Endothelial cell of umbilical vein (primary cell): ENCODE results near the gene SLC66A2. TPM values are rescaled to one million over a fixed set of nuclear protein-coding genes. Genes with fewer than 3 reads are reported as not detected.

ENCODE experiments used
- BruUV-seq: library from RNA; stranded (reverse); fragments of 400-500 nt; replicated peaks from 2 replicates; lab custom pipeline; 2021; lab: Mats Ljungman, UMichigan
- CTCF ChIA-PET: fragments of 300-600, 350-600 bp; sonication (Branson Sonifier 250); formaldehyde crosslinking; loops from one replicate; lab custom pipeline; 2021; ENCODE audit warnings: antibody characterized with exemption, inconsistent platforms; lab: Charles Lee
- POLR2A ChIA-PET: fragments of 300-600, 350-600 bp; sonication (Branson Sonifier 250); formaldehyde crosslinking; loops from one replicate; lab custom pipeline; 2021; ENCODE audit warnings: antibody characterized with exemption, inconsistent platforms; lab: Charles Lee
- DNase-seq: peaks from one replicate; pipeline ENCODE4 v3.0.0-alpha.2; 2011; ENCODE audit warnings: low read depth, low spot score
- FAIRE-seq: peaks from 2 replicates; lab custom pipeline; 2011; peaks lifted over from hg19 to GRCh38; lab: Jason Lieb, UNC
- H2AFZ ChIP-seq: 2 replicates; pipeline ENCODE4 v1.6.0; 2012; ENCODE audit warnings: low read depth, low read length, control low read depth, inconsistent platforms
- H3K27ac ChIP-seq: 2 replicates; pipeline ENCODE4 v1.5.1; 2011; ENCODE audit warnings: low read depth, mild to moderate bottlenecking, control low read depth, low read length, moderate library complexity; ENCODE audit not compliant: insufficient read depth
- H3K27me3 ChIP-seq, 2 experiments: 2 replicates each; pipeline versions ENCODE4 v1.6.0 to v1.6.1; 2011; ENCODE audit warnings: low read length in 2 of 2, mixed read lengths in 1 of 2; ENCODE audit not compliant: control insufficient read depth in 2 of 2, insufficient read depth in 2 of 2
- H3K36me3 ChIP-seq, 2 experiments: 2 replicates in 1 of 2; 3 replicates in 1 of 2; pipeline ENCODE4 v1.5.1; 2011; ENCODE audit warnings: low read length in 2 of 2, mild to moderate bottlenecking in 1 of 2, moderate library complexity in 1 of 2; ENCODE audit not compliant: control insufficient read depth in 2 of 2, insufficient read depth in 2 of 2; ENCODE audit errors: extremely low read depth in 1 of 2
- H3K4me1 ChIP-seq: 3 replicates; pipeline ENCODE4 v1.5.1; 2011; ENCODE audit warnings: mild to moderate bottlenecking, low read length; ENCODE audit not compliant: control insufficient read depth, insufficient read depth; ENCODE audit errors: extremely low read depth
- H3K4me2 ChIP-seq: 2 replicates; pipeline ENCODE4 v1.6.1; 2011; ENCODE audit warnings: low read length, control low read depth, mixed read lengths; ENCODE audit not compliant: insufficient read depth
- H3K4me3 ChIP-seq, 3 experiments: fragments of 200-600 bp in 1 of 3; sonication (generic), shearing (Covaris generic) in 1 of 3; replicated peaks in 1 of 3; 2 replicates each; pipeline ENCODE4 v1.5.1; 2011 to 2016; ENCODE audit warnings: control low read depth in 3 of 3, low read length in 3 of 3, mild to moderate bottlenecking in 2 of 3, inconsistent platforms in 1 of 3, low read depth in 1 of 3, moderate library complexity in 1 of 3; ENCODE audit not compliant: insufficient read depth in 1 of 3
- H3K79me2 ChIP-seq: 2 replicates; pipeline ENCODE4 v1.6.0; 2012; ENCODE audit warnings: low read length, inconsistent platforms; ENCODE audit not compliant: control insufficient read depth, insufficient read depth
- H3K9ac ChIP-seq: replicated peaks from 2 replicates; pipeline ENCODE3; 2011; ENCODE audit warnings: low read length, control low read depth; ENCODE audit not compliant: insufficient read depth; ENCODE audit errors: extremely low read depth
- H3K9me1 ChIP-seq: replicated peaks from 3 replicates; pipeline ENCODE4 v1.6.0; 2011; ENCODE audit warnings: mild to moderate bottlenecking, low read length; ENCODE audit not compliant: control insufficient read depth, insufficient read depth; ENCODE audit errors: extremely low read depth
- H3K9me3 ChIP-seq: replicated peaks from 2 replicates; pipeline ENCODE4 v1.5.1; 2012; ENCODE audit warnings: low read length, inconsistent platforms; ENCODE audit not compliant: control insufficient read depth, insufficient read depth
- H4K20me1 ChIP-seq: replicated peaks from 2 replicates; pipeline ENCODE3; 2011; ENCODE audit warnings: mild to moderate bottlenecking, low read length; ENCODE audit not compliant: control insufficient read depth, insufficient read depth; ENCODE audit errors: extremely low read depth
- EZH2 ChIP-seq: IDR thresholded peaks from 2 replicates; pipeline ENCODE4 v1.6.1; 2012; ENCODE audit warnings: borderline replicate concordance, low read depth, mild to moderate bottlenecking, moderate library complexity, low read length, inconsistent platforms; ENCODE audit not compliant: severe bottlenecking
- FOS ChIP-seq: IDR thresholded peaks from 2 replicates; pipeline ENCODE4 v1.6.1; 2011; ENCODE audit warnings: mild to moderate bottlenecking, low read length, moderate library complexity, borderline replicate concordance; ENCODE audit not compliant: insufficient read depth
- GATA2 ChIP-seq: IDR thresholded peaks from 2 replicates; pipeline ENCODE4 v1.7.0; 2011; ENCODE audit warnings: low read depth, mild to moderate bottlenecking, moderate library complexity, mixed read lengths, low read length; ENCODE audit not compliant: insufficient read length, insufficient read depth
- JUN ChIP-seq: IDR thresholded peaks from 2 replicates; pipeline ENCODE4 v1.6.1; 2011; ENCODE audit warnings: borderline replicate concordance, low read depth; ENCODE audit not compliant: insufficient read length, insufficient read depth
- MYC ChIP-seq: IDR thresholded peaks from one replicate; pipeline ENCODE4 v1.6.1; 2011; ENCODE audit warnings: mild to moderate bottlenecking, low read depth, low read length
- POLR2A ChIP-seq: IDR thresholded peaks from 2 replicates; pipeline ENCODE4 v1.6.1; 2012; ENCODE audit warnings: low read depth, mild to moderate bottlenecking, control low read depth, low read length
- POLR2AphosphoS5 ChIP-seq: IDR thresholded peaks from 2 replicates; pipeline ENCODE4 v1.6.1; 2012; ENCODE audit warnings: low read depth, mild to moderate bottlenecking, control low read depth, low read length, moderate library complexity; ENCODE audit not compliant: insufficient read depth
- dilution Hi-C: fragments of 300-500 bp; cut with MboI; formaldehyde crosslinking; loops from one replicate; pipeline ENCODE4 v1.15.0; 2019; ENCODE audit warnings: low sequenced_read_pairs; ENCODE audit not compliant: extremely low pct_ligation_motif_present
- intact Hi-C: fragments of 100-400 bp; cut with micrococcal nuclease; formaldehyde crosslinking; loops from one replicate; pipeline ENCODE4 v1.10.0; 2022
- polyA plus RNA-seq, 4 experiments: library from polyadenylated mRNA; depleted of rRNA in 3 of 4; stranded (reverse) in 3 of 4; unstranded in 1 of 4; fragments of >200 nt; gene quantifications; 2 replicates each; pipeline versions ENCODE4 v1.2.1 to v1.2.3, GENCODE V29; 2011 to 2012; ENCODE audit warnings: missing spikeins in 1 of 4
- total RNA-seq: library from RNA; stranded (reverse); gene quantifications from 2 replicates; pipeline ENCODE4 v1.2.3, GENCODE V29; 2021
- TF ChIP-seq, protein P1 (sequence below), 2 donors: IDR thresholded peaks; 1 replicate in 1 of 2; 2 replicates in 1 of 2; pipeline ENCODE4 v1.5.1; 2011; ENCODE audit warnings: low read length in 2 of 2, mild to moderate bottlenecking in 2 of 2, moderate library complexity in 2 of 2, control low read depth in 1 of 2, inconsistent platforms in 1 of 2, low read depth in 1 of 2; ENCODE audit not compliant: insufficient read depth in 1 of 2; ENCODE audit errors: extremely low read depth in 1 of 2
- TF ChIP-seq, protein P2 (sequence below): IDR thresholded peaks from 2 replicates; pipeline ENCODE4 v1.6.1; 2011; ENCODE audit not compliant: insufficient read depth, insufficient read length

Gene SLC66A2
- total and polyA plus RNA-seq, 2 donors (not counting 3 experiments of a cell fraction or from before 2014, with no cell fraction given): 32.5 to 37.1 TPM

GRCh38 chr18:79934311-79935097, 16.9 kb downstream of the SLC66A2 start:
- H3K4me3 ChIP-seq: no peak overlapping the region
- H3K36me3 ChIP-seq: peaks cover 0 to 9% of the 10 kb centered on the region in 2 experiments
- H3K27me3 ChIP-seq: no peaks in the 10 kb centered on the region
- intact Hi-C loops (no loop called here), dilution Hi-C loops (no loop called here)
- H3K27ac ChIP-seq: no peak overlapping the region
- DNase-seq (no peak), FAIRE-seq (no peak)
- no peaks in the 10 kb centered on the region for H3K9me1 ChIP-seq
- H2AFZ ChIP-seq: no peak overlapping the region
- peaks cover 27% of the 10 kb centered on the region for H3K79me2 ChIP-seq
- H3K9me3 ChIP-seq: peaks cover 2% of the 10 kb centered on the region
- H3K9ac ChIP-seq: no peak overlapping the region
- H3K4me2 ChIP-seq: no peak overlapping the region
- no peaks in the 10 kb centered on the region for H3K4me1 ChIP-seq
- no peaks in the 10 kb centered on the region for H4K20me1 ChIP-seq
- POLR2A ChIA-PET: no interaction called here
- TF ChIP-seq, protein P1, sequence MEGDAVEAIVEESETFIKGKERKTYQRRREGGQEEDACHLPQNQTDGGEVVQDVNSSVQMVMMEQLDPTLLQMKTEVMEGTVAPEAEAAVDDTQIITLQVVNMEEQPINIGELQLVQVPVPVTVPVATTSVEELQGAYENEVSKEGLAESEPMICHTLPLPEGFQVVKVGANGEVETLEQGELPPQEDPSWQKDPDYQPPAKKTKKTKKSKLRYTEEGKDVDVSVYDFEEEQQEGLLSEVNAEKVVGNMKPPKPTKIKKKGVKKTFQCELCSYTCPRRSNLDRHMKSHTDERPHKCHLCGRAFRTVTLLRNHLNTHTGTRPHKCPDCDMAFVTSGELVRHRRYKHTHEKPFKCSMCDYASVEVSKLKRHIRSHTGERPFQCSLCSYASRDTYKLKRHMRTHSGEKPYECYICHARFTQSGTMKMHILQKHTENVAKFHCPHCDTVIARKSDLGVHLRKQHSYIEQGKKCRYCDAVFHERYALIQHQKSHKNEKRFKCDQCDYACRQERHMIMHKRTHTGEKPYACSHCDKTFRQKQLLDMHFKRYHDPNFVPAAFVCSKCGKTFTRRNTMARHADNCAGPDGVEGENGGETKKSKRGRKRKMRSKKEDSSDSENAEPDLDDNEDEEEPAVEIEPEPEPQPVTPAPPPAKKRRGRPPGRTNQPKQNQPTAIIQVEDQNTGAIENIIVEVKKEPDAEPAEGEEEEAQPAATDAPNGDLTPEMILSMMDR (IDR thresholded peaks at IDR 0.05; ENCODE audit: extremely low read depth in 1 of 2, insufficient read depth in 1 of 2, low read depth in 1 of 2, low read length in 2 of 2): no peak
- TF ChIP-seq, protein P2, sequence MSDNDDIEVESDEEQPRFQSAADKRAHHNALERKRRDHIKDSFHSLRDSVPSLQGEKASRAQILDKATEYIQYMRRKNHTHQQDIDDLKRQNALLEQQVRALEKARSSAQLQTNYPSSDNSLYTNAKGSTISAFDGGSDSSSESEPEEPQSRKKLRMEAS: no peak
- TF ChIP-seq EZH2 (no peak), GATA2 (no peak), FOS (no peak), POLR2A (no peak), POLR2AphosphoS5 (no peak), JUN (no peak), MYC (no peak)
- CTCF ChIA-PET: interaction anchor here (1.4 kb wide), 1 partner anchor 16 kb away, joined by 3 read pairs; no protein-coding TSS in a partner anchor
- no TSS peak for BruUV-seq
